Measurements from ENCODE around the gene SLC16A3. TPM values are rescaled to one million over a fixed set of nuclear protein-coding genes. Genes with fewer than 3 reads are reported as not detected.
A peak's percentile ranks its signal among the peaks of the same experiment; 100 is the strongest.

The SLC16A3 gene
- total and polyA plus RNA-seq, 2 donors (not counting 1 experiment from before 2014, with no cell fraction given) = 14.9 to 65.7 TPM

DNA sequence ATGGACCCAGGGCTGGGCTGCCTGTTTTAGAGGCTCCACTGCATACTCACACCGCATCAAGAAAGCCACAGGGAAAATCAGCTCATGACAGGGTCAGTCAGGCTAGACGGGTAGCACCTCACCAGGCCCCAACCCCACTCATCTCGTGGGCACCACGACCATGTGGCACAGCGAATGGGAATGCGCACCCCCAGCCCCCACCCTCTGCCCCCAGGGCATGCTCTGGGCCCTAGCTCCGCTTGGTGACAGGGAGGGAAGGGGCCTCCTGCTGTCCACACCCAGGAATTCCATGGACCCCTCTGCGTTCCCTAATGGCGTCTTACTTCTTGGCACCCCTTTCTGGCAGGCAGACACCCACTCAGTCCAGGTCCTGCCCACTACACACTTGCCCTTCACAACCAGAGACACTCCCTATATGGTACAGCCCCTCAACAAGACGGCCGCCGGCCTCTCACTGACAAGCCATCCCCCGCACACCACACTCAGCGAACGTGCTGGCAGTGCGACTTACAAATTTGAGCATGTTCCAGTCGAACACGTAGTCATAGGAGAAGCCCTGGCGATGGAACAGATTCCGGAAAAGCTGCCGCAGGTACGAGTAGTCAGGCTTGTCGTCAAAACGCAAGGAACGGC is 22.1 kb downstream of the SLC16A3 start:
- peaks cover 91% of the 10 kb centered on the region for H4K20me1 ChIP-seq (ENCODE audit: control insufficient read depth, insufficient read depth, low read length, poor library complexity, severe bottlenecking)
- H3K9ac ChIP-seq (ENCODE audit: low read length) = no peak overlapping the region
- Mint-ChIP-seq H3K27ac (no peak overlapping the region), H3K27me3 (no peaks in the 10 kb centered on the region), H3K9me3 (ENCODE audit: insufficient read depth) (no peaks in the 10 kb centered on the region), H3K4me1 (peaks cover 12% of the 10 kb centered on the region), H3K4me3 (no peak overlapping the region)
- no peak overlapping the region for H3K4me2 ChIP-seq (replicated peaks; ENCODE audit: low read depth, low read length, poor library complexity, severe bottlenecking)
- POLR2A ChIA-PET = no interaction called here
- H3K27ac ChIP-seq (ENCODE audit: low read length in 2 of 2) = no peak overlapping the region
- TF ChIP-seq EZH2 (IDR thresholded peaks at IDR 0.05; ENCODE audit: borderline replicate concordance, insufficient read depth, low read depth, low read length, poor library complexity, severe bottlenecking) = no peak
- whole genome bisulfite sequencing (ENCODE audit: insufficient coverage) = 96% methylated on average over 22 of the region's 25 CpGs
- intact Hi-C loops (cut with micrococcal nuclease) = no loop called here
- no peak for DNase-seq
- peaks cover 0 to 15% (median 0%) of the 10 kb centered on the region in 3 donors for H3K9me3 ChIP-seq (ENCODE audit: control extremely low read depth in 1 of 3, control insufficient read depth in 2 of 3, insufficient read depth in 1 of 3, low read length in 2 of 3)
- no peak overlapping the region for H3K4me3 ChIP-seq (ENCODE audit: control extremely low read depth in 1 of 5, extremely low read depth in 1 of 5, insufficient read depth in 1 of 5, low read depth in 2 of 5, low read length in 4 of 5)
- CTCF ChIA-PET = interaction anchor here (1.0 kb wide), 1 partner anchor 70 kb away, joined by 3 read pairs; no protein-coding TSS in a partner anchor
- no peak overlapping the region for H2AFZ ChIP-seq (ENCODE audit: insufficient read depth, low read depth, low read length, poor library complexity, severe bottlenecking)
- H3K36me3 ChIP-seq (replicated peaks in 1 of 2; ENCODE audit: control extremely low read depth in 1 of 2, control insufficient read depth in 1 of 2, extremely low read depth in 1 of 2, insufficient read depth in 2 of 2, low read length in 1 of 2) = peaks cover 0 to 87% of the 10 kb centered on the region in 2 experiments
- no peaks in the 10 kb centered on the region for H3K27me3 ChIP-seq (replicated peaks in 1 of 4; ENCODE audit: control extremely low read depth in 1 of 4, control insufficient read depth in 3 of 4, insufficient read depth in 4 of 4, low read length in 3 of 4)
- peaks cover 76% of the 10 kb centered on the region for H3K79me2 ChIP-seq (ENCODE audit: control insufficient read depth, insufficient read depth, low read length)
- H3K4me1 ChIP-seq (ENCODE audit: control insufficient read depth in 2 of 2, insufficient read depth in 2 of 2, low read length in 2 of 2) = peaks cover 0 to 11% of the 10 kb centered on the region in 2 donors
- ATAC-seq (ENCODE audit: low read depth) = no peak

DNA sequence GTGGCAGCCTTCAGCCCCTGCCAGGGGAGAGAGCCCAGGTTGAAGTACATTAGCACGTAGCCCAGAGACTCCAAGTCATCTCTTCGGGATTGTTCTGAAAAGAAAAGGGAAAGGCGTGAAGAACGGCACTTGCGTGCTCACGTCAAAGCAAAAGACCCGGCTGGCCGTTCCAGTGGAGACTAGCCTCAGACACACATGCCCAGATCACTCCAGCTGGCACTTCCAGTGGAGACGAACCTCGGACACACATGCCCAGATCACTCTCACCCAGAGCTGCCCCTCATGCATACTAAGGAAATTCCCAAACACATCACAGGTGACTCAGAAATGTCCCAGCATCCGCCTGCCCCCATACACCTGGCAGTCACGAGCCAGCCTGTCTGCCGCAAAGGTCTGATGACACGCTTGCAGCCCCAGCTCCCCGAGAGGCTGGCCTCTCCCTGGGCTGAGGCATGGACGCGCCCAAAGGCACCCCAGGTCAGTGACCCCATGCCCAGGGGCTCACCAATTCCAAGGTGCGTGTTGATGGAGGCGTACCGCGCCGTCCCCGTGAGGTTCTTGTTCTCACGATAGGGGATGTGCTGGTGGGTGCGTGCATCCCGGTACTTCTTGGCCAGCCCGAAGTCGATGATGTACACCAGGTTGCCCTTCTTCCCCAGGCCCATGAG is 23.8 kb downstream of the SLC16A3 start:
- Mint-ChIP-seq H3K27me3 (no peaks in the 10 kb centered on the region), H3K4me3 (no peak overlapping the region), H3K9me3 (ENCODE audit: insufficient read depth) (no peaks in the 10 kb centered on the region), H3K4me1 (peaks cover 2% of the 10 kb centered on the region), H3K27ac (peak overlapping the region; percentile 46)
- 98% methylated on average over 25 of the region's 28 CpGs for WGBS (ENCODE audit: insufficient coverage)
- Histone ChIP-seq H2AFZ (ENCODE audit: insufficient read depth, low read depth, low read length, poor library complexity, severe bottlenecking) (no peak overlapping the region), H3K79me2 (ENCODE audit: control insufficient read depth, insufficient read depth, low read length) (peaks cover 71% of the 10 kb centered on the region), H4K20me1 (ENCODE audit: control insufficient read depth, insufficient read depth, low read length, poor library complexity, severe bottlenecking) (peaks cover 90% of the 10 kb centered on the region), H3K27ac (ENCODE audit: low read length in 2 of 2) (peak overlapping the region in 1 of 2 donors; percentile 12), H3K4me3 (ENCODE audit: control extremely low read depth in 1 of 5, extremely low read depth in 1 of 5, insufficient read depth in 1 of 5, low read depth in 2 of 5, low read length in 4 of 5) (no peak overlapping the region), H3K27me3 (replicated peaks in 1 of 4; ENCODE audit: control extremely low read depth in 1 of 4, control insufficient read depth in 3 of 4, insufficient read depth in 4 of 4, low read length in 3 of 4) (no peaks in the 10 kb centered on the region), H3K36me3 (replicated peaks in 1 of 2; ENCODE audit: control extremely low read depth in 1 of 2, control insufficient read depth in 1 of 2, extremely low read depth in 1 of 2, insufficient read depth in 2 of 2, low read length in 1 of 2) (peaks cover 0 to 77% of the 10 kb centered on the region in 2 experiments), H3K4me2 (replicated peaks; ENCODE audit: low read depth, low read length, poor library complexity, severe bottlenecking) (no peak overlapping the region), H3K9me3 (ENCODE audit: control extremely low read depth in 1 of 3, control insufficient read depth in 2 of 3, insufficient read depth in 1 of 3, low read length in 2 of 3) (peaks cover 0 to 15% (median 0%) of the 10 kb centered on the region in 3 donors), H3K9ac (ENCODE audit: low read length) (no peak overlapping the region), H3K4me1 (ENCODE audit: control insufficient read depth in 2 of 2, insufficient read depth in 2 of 2, low read length in 2 of 2) (no peaks in the 10 kb centered on the region)
- intact Hi-C loops (cut with micrococcal nuclease) = no loop called here
- ChIA-PET POLR2A (no interaction called here), CTCF (interaction anchor here (1.2 kb wide), 1 partner anchor 17 kb away, joined by 4 read pairs; no protein-coding TSS in a partner anchor)
- TF ChIP-seq, protein P1, sequence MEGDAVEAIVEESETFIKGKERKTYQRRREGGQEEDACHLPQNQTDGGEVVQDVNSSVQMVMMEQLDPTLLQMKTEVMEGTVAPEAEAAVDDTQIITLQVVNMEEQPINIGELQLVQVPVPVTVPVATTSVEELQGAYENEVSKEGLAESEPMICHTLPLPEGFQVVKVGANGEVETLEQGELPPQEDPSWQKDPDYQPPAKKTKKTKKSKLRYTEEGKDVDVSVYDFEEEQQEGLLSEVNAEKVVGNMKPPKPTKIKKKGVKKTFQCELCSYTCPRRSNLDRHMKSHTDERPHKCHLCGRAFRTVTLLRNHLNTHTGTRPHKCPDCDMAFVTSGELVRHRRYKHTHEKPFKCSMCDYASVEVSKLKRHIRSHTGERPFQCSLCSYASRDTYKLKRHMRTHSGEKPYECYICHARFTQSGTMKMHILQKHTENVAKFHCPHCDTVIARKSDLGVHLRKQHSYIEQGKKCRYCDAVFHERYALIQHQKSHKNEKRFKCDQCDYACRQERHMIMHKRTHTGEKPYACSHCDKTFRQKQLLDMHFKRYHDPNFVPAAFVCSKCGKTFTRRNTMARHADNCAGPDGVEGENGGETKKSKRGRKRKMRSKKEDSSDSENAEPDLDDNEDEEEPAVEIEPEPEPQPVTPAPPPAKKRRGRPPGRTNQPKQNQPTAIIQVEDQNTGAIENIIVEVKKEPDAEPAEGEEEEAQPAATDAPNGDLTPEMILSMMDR (IDR thresholded peaks at IDR 0.05) = no peak
- TF ChIP-seq EZH2 (IDR thresholded peaks at IDR 0.05; ENCODE audit: borderline replicate concordance, insufficient read depth, low read depth, low read length, poor library complexity, severe bottlenecking) = no peak
- no peak for ATAC-seq (ENCODE audit: low read depth)
- DNase-seq = no peak

Data from B cell (primary cell).